Measurements from ENCODE around the gene CRB2.

GRCh38 chr9:123378025-123378424, 22.0 kb downstream of the CRB2 start:
- no peak for TF ChIP-seq POLR2A (IDR thresholded peaks at IDR 0.05)
- TF ChIP-seq CTCF (IDR thresholded peaks at IDR 0.05), result no peak
